NCI-H2081 (cell line): Measurements from ENCODE around the gene PCSK9.
A peak's percentile ranks its signal among the peaks of the same experiment; 100 is the strongest.
"Not testable (repeated sequence)": the region's sequence is repeated elsewhere in the genome, so short reads cannot be mapped to it uniquely, and the experiment has no call there.

Source experiments
- DNase-seq, 2 experiments: peaks; one replicate each; lab custom pipeline; 2025; lab: John Stamatoyannopoulos, UW

The PCSK9 gene

DNA sequence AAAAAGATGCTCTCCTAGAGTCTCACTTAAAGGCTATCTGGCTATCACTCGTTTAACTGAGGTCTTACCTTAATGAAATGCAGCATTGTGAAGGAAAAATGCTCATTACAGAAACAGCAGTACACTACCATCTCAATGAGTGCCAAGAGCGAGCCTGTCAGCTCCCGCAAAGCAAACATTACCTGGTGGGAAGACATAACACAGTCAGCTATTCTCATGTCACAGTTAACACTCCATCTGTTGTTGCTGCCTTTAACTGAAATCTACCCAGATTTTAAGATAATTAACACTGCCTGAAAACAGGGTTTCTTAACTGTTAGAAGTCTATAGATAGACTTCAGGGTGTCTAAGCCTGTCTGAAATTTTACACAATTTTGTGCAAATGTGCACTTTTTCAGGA lies 39.1 kb downstream of the PCSK9 start:
- peak; percentile 40 to 80 for DNase-seq

DNA sequence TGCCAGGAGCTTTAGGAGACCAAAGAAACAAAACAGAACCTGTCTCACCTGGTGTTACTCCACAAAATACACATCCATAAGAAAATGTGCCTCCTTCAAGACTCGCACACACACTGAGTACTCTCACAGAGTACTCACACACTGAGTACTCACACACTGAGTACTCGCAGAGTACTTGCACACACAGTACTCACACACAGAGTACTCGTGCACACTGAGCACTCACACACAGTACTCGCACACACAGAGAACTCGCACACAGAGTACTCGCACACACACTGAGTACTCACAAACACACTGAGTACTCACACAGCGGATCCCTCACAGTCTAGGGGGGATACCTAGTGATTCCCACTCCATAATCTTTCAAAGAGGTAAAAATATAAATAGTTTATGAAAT lies 40.3 kb downstream of the PCSK9 start:
- DNase-seq, result no peak

DNA sequence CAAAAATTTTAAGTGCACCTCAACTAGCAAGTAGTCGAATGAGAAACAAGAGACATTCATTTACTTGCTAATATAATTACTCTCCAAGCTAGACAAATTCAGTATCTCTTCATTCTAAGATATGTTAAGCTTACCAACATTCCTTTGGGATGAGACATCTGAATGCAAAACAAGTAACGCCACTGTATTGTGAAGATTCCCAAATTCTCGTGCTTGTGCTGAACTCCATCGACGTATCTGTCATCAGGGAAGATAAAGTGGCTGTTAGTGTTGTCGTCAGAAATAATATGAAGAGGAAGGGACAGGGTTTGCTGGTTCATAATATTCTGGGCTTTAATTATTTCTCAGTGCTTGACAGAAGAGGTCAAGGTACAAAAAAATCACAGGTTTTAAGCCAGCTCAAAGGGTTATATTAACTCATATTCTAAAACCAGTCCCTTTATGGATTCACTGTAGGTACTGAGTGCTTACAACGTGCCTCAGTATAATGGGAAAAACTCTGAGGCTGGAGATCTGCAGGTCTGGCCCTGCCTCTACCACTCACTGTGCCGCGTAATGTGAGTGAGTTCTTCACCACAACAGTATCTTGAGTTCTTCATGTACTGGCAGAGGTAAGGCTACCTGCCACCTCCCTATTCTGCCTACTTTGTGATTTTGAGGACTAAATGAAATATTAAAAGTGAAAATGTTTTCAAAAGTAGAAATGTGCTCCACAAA lies 42.0 kb downstream of the PCSK9 start:
- DNase-seq, result no peak

DNA sequence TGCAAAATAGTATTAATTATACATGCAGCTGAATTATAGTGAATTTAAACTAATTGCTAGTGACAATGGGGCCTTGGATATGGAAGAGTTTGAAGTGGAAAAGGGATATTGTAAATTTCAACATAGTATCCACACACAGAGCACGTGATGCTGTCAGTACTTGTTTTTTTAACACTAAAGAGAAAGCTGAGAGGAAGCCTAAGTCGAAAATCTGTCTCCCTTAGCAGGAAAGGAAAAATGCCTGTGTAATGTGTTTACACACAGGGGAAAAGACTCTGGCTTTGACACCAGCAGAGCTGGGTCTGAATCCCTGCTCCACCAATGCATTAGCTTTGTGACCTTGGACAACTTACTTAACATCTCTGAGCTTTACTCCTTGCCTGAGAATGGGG lies 42.6 kb downstream of the PCSK9 start:
- DNase-seq, result no peak

DNA sequence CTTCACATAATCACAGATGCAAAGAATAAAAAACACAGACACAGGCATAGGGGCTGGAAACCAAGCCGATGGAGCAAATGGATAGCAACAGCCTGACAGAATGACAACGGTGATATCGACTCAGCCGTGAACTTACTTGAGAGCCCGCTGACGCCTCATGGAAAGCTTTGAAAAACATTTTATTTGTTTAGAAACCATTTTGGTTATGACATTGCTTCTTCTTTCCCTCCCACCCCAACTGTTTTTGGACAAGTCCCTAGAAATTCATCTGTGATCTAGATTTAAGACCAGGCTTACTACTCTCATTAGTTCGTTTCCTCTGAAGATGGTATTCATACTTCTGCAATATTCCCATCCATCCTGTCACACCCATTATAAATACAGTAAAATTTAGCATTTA lies 44.9 kb downstream of the PCSK9 start:
- DNase-seq, result no peak

DNA sequence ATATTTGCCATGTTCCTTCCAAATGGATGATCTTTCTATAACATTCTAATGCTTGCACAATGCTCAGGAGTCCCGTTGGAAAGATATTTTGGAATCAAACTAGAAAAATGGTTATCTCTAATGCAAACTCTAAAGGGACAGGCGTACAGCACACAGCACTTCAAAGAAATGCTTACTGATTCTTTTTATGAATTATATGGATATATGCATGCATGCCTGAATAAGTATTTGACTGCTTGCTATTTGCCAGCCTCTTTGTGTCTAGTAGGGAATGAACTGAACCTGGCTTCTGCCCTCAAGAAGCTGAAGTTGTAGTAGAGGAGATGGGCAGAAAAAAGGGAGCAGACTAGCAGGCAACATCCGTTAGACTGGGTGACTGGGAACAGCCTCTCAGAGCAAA lies 48.1 kb downstream of the PCSK9 start:
- DNase-seq, result no peak

DNA sequence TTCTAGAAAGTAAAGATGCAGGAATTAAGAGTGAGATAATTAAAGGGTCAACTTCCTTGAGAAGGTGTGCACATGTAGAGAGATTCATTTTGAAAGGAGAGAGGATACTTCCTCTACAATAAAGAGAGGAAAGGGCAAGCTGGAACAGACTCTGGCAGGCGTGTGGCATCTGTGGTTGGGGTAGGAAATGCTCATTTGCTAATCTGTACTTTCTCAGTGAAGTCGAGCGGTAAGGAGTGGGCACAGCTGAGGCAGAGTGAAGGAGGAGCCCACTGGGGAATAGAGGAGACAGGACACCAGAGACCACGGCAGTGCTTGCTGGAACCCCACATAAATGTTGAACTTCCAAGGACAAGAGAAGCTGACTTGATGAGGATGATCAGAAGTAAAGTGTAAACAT lies 49.1 kb downstream of the PCSK9 start:
- no peak for DNase-seq

DNA sequence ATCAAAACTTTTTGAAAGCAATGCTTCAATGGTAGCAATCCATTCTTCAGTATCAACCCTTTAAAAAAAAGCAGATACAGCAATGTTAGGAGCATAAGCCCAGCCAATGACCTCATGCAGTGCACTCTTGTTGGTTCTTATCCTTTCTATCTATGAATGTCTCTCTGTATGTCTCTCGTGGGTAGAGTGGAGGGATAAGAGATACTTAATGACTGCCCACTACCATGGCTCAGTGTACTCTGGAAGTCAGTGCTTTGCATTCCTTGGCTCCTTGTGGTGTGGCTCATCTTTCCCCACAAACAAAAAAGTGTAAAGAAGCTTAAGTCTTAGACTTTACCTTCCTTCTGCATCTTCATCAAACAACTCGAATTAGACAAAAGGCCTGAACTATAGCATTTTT lies 50.3 kb downstream of the PCSK9 start:
- DNase-seq, result no peak

DNA sequence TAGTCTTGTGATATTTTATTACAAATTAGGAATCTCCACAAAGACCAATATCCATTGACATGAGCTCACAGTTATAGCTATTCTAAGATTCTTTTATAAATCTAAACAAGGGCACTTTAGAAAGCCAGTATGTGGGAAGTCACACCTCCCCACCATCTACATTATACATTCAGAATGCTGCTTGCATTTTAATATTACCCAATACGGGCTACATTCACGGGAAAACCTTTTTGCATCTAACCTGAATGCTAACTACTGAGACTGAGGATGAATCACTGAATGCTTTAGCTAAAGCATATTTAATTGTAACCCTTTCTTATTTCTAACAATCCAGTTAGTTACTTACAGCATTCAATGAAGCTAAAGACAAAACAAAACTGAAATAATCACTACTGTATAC lies 53.1 kb downstream of the PCSK9 start:
- DNase-seq, result no peak

DNA sequence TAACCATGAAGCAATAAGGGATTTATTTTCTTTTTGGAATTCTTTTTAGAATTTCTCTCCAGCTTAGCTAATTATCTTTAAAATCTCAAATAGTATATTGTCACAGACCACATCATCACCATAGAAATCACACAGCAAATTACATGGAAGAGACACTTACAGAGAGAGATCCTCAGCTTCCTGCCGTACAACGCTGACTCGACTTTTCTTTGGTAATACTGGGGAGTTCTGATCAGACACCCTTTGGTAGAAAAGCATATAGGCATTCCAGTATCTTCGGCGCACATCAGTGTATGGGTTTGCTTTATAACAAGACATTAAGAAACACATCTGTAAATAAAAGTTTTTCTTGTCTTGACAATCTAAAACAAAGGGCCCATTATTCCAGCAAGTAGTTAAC lies 55.7 kb downstream of the PCSK9 start:
- no peak for DNase-seq

DNA sequence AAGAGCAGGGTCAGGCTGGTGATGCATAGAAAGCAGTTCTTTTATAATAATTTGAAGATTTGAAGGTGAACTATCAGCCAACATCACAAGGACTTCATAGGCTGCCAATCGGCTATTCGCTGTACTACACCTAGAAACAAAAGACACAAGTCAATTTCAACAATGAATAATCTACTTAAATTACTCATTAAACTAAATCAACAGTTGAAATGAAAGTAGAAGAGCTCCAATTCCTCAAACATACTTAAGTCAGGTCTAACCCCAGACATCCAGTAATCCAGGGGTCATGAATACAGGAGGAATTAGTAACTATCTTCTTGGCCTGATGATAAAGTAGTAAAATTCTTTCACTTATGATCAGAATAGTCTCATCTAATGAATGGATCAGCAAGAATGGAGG lies 64.5 kb downstream of the PCSK9 start:
- no peak for DNase-seq

DNA sequence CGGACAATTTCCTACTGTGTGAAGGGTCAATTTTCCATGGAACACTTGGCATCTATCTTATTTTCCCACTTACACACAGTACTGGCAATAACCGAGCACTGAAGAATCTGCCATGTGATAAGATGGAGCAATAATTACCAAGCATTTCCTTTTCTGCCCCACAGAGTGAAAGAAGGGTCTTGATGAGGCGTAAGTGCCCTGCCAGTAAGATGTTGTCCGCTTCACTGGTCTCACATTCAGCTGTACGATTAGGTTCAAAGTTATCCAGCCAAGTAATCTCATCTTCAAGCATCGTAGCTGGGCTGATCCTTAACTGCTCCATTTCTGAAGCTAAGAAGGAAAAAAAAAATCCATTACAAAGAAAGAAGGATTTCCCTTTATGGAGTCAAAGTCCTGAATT lies 67.8 kb downstream of the PCSK9 start:
- DNase-seq, result no peak

DNA sequence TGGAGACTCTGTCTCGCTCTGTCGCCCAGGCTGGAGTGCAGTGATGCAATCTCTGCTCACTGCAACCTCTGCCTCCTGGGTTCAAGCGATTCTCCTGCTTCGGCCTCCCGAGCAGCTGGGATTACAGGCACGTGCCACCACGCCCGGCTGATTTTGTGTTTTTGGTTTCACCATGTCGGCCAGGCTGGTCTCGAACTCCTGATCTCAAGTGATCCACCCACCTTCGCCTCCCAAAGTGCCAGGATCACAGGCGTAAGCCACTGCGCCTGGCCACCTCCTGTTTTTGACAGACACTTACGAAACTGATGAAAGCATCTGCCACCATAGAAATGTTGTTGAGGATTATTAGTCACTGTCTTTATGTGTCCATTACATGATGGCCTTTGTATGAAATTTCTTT lies 69.7 kb downstream of the PCSK9 start:
- DNase-seq, result not testable (repeated sequence)
